Lower leg skin (tissue), 4 donors: ENCODE measurements around the gene MACO1. TPM values are rescaled to one million over a fixed set of nuclear protein-coding genes. Genes with fewer than 3 reads are reported as not detected.

Experiments
- DNase-seq, 2 donors: peaks; one replicate each; pipeline ENCODE4 v3.0.0-alpha.2; 2019; ENCODE audit warnings: low spot score in 2 of 2
- H3K4me3 ChIP-seq: fragments of 200-600 bp; sonication (generic); 2 replicates; pipeline ENCODE4 v1.5.1; 2017; ENCODE audit warnings: mild to moderate bottlenecking, low read depth; ENCODE audit not compliant: poor library complexity, severe bottlenecking
- POLR2A ChIP-seq, 2 donors: fragments of 450-650 bp; IDR thresholded peaks; one replicate each; pipeline ENCODE4 v1.6.1; 2016 to 2017; ENCODE audit warnings: antibody characterized with exemption in 2 of 2, mild to moderate bottlenecking in 1 of 2, moderate library complexity in 1 of 2
- WGBS, 2 donors: methylation state at CpG; one replicate each; pipeline ENCODE4 v1.1.5; 2018; 5-methylcytosine and 5-hydroxymethylcytosine counted together
- intact Hi-C: fragments of 100-400 bp; cut with DNase I; formaldehyde crosslinking; loops from one replicate; pipeline ENCODE4 v1.15.0; 2023; ENCODE audit warnings: low total_unique reads
- total RNA-seq, 4 donors: library from RNA; depleted of rRNA; stranded (reverse); fragments of >200 nt; gene quantifications; one replicate each; pipeline ENCODE4 v1.1.0, GENCODE V29; 2016
- TF ChIP-seq, protein P1 (sequence below), 3 donors: fragments of 450-650 bp; IDR thresholded peaks; one replicate each; pipeline ENCODE4 v1.5.1; 2016; ENCODE audit warnings: antibody characterized with exemption in 3 of 3, mild to moderate bottlenecking in 3 of 3, moderate library complexity in 2 of 3

The MACO1 gene
- total RNA-seq, 4 donors from 2014 or later, result 14.2 to 20.4 (median 16.4) TPM

DNA sequence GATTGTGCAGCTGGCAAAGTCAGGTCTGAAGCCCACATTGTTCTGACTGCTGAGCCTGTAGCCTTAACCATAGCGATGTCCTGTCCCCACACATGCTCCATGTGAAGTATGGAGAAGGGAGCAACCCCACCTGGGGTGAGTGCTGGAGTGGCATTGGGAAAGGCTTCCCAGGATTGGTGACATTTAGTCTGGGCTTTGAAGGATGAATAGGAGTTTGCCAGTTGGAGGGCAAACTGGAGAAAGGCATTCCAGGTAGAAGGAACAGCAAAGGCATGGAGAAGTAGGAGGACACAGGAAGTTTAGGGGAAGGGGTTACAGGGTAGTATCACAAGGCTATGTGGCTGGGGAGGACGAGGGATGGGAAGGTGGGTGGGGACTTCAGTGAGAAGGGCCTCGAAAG lies 105.4 kb downstream of the MACO1 start:
- no peak overlapping the region for H3K4me3 ChIP-seq
- intact Hi-C loops, result no loop called here
- WGBS, 2 donors, result 91 to 94% methylated on average over 3 of the region's 3 CpGs
- no peak for TF ChIP-seq POLR2A (IDR thresholded peaks at IDR 0.05)
- TF ChIP-seq, protein P1, sequence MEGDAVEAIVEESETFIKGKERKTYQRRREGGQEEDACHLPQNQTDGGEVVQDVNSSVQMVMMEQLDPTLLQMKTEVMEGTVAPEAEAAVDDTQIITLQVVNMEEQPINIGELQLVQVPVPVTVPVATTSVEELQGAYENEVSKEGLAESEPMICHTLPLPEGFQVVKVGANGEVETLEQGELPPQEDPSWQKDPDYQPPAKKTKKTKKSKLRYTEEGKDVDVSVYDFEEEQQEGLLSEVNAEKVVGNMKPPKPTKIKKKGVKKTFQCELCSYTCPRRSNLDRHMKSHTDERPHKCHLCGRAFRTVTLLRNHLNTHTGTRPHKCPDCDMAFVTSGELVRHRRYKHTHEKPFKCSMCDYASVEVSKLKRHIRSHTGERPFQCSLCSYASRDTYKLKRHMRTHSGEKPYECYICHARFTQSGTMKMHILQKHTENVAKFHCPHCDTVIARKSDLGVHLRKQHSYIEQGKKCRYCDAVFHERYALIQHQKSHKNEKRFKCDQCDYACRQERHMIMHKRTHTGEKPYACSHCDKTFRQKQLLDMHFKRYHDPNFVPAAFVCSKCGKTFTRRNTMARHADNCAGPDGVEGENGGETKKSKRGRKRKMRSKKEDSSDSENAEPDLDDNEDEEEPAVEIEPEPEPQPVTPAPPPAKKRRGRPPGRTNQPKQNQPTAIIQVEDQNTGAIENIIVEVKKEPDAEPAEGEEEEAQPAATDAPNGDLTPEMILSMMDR (IDR thresholded peaks at IDR 0.05), result no peak
- DNase-seq, result no peak

DNA sequence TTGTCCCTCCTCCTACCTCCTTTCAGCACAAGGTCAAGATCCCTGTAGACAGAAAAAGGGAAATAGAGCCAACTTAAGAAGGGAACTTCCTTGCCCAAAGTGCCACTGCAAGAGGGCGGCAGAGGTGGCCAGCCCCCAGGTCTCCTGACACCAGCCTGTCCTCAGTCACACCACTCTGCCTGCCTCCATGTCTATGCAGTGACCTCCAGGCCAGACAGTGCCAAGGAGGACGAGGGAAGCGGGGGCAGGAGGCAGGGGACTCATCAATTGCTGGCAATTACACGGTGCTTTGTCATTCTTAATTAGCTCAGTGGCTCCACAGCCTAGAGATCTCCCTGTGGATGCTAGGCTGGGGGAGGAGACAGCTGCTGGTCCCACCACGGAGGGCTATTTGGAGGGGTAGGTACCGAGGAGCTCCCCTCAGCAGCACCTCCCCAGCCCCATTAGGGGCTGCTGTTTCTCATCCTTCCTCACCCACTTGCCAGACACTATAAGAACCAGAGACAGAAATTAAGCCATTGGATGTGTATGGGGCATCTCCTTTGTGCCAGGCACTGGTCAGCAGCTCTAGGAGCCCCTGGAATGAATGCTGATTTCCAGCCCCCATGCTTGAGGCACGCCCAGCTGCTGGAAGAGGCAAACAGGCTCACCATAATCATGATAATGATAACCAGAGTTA lies 106.6 kb downstream of the MACO1 start:
- no peak for DNase-seq
- TF ChIP-seq, protein P1 (IDR thresholded peaks at IDR 0.05), result no peak
- no peak for TF ChIP-seq POLR2A (IDR thresholded peaks at IDR 0.05)
- 57 to 58% methylated on average over 6 to 7 of the region's 7 CpGs for WGBS, 2 donors
- intact Hi-C loops, result no loop called here
- H3K4me3 ChIP-seq, result no peak overlapping the region

GRCh38 chr1:25538191-25538767 lies 107.6 kb downstream of the MACO1 start:
- WGBS, 2 donors, result 77 to 78% methylated on average over 4 of the region's 4 CpGs
- DNase-seq, result no peak
- no peak for TF ChIP-seq POLR2A (IDR thresholded peaks at IDR 0.05)
- TF ChIP-seq, protein P1 (IDR thresholded peaks at IDR 0.05), result no peak
- intact Hi-C loops, result no loop called here
- no peak overlapping the region for H3K4me3 ChIP-seq

DNA sequence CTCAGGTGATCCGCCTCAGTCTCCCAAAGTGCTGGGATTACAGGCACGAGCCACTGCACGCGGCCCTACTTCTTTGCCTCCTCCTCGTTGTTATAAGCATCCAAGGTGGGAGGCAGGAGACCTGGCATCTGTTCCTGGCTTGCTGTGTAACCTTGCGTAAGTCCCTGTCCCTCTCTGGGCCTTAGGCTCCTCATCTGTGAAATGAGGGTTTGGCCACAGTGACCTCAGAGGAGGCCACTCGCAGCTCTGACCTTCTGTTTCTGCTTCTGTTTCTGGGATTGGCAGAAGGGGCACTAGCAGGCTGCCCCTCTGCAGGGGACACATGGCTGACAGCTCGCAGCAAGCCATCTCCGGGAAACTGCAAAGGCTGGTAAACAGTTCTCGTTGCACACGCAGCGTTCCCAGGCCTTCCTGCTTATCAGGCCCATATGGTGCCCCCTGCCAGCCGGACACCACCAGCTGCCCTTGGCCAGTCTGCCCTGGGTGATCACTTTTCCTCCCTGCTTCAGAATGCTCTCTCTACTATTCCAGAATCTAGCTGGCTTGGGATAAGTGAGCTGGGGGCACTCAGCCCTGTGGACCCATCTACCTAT lies 110.1 kb downstream of the MACO1 start:
- no peak overlapping the region for H3K4me3 ChIP-seq
- TF ChIP-seq, protein P1 (IDR thresholded peaks at IDR 0.05), result no peak
- no peak for TF ChIP-seq POLR2A (IDR thresholded peaks at IDR 0.05)
- WGBS, 2 donors, result 86 to 92% methylated on average over 13 of the region's 13 CpGs
- intact Hi-C loops, result no loop called here
- no peak for DNase-seq

GRCh38 chr1:25541425-25541824 lies 110.7 kb downstream of the MACO1 start:
- H3K4me3 ChIP-seq, result no peak overlapping the region
- whole genome bisulfite sequencing, 2 donors, result 93% methylated on average over 1 of the region's 1 CpG
- DNase-seq, result no peak
- intact Hi-C loops, result no loop called here
- TF ChIP-seq POLR2A (IDR thresholded peaks at IDR 0.05), result no peak
- TF ChIP-seq, protein P1 (IDR thresholded peaks at IDR 0.05), result no peak
